ENCODE data around the gene EEF1G. TPM values are rescaled to one million over a fixed set of nuclear protein-coding genes. Genes with fewer than 3 reads are reported as not detected.

The EEF1G gene
- total and polyA plus RNA-seq, 9 of the 15 experiments (the other 6 are each of a cell fraction or from before 2014, with no cell fraction given): 985 to 2,349 (median 2,035) TPM

DNA sequence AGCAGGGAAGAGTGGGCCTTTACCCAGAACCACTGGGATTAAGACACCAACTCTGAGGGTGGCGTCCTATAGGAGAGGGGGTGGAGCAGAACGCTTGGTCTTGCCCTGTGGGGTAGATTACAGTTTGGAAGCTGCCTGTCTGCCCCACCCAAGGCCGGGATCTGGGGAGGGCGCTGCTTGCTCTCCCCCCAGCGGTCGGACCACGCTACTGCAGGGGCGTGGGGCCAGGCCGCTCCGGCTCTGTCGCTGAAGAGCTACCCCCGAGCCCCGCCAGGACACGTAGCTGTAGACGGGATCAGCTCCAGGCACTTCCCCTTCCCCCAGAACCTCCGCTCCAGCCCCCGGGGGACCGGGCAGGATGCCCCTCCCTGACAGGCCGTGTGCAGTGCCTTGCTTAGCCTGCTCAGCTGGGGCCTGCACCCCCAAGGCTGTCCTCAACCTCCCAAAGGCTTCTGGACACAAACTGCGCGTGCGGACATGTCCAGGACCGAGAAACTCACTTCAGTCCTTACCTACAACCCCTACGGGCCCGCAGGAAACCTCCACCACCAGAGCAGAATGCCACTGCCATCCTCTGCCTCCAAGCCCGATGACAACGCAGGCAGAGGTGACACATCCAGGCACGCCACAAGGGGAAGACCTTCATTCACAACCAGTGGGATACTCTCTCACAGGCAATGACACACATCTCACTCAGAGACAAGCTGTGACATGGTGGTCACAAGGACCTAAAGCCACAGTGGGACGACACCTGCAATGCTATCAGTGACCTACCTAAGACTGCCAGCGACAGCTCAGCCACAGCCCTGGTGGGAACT lies 30.7 kb downstream of the EEF1G start (continued):
- TF ChIP-seq ZMIZ1 (IDR thresholded peaks at IDR 0.05; ENCODE audit: low read depth in 2 of 2, low read length in 2 of 2) (peak in 1 of 2 experiments; percentile 54; a peak in 1 of 4 replicates), ZBTB33 (CRISPR knock-in tag; IDR thresholded peaks at IDR 0.05) (peak; percentile 65), IFI16 (CRISPR knock-in tag; IDR thresholded peaks at IDR 0.05) (0 out of 2 replicates have a peak, but pooled peaks have one; percentile 35), GATAD2B (IDR thresholded peaks at IDR 0.05; ENCODE audit: borderline replicate concordance) (no peak), HMBOX1 (IDR thresholded peaks at IDR 0.05) (0 out of 2 replicates have a peak, but pooled peaks have one; percentile 16), ZNF384 (IDR thresholded peaks at IDR 0.05; ENCODE audit: low read depth, low read length) (peak; percentile 32; the same call in 1 of the 2 replicates), RNF2 (IDR thresholded peaks at IDR 0.05) (no peak), LCOR (CRISPR knock-in tag; IDR thresholded peaks at IDR 0.05) (peak; percentile 61; the same call in 1 of the 2 replicates), SMC3 (conservative IDR thresholded peaks at IDR 0.05; ENCODE audit: insufficient read depth, low read depth, low read length) (peak; percentile 92), TOE1 (IDR thresholded peaks at IDR 0.05; ENCODE audit: borderline replicate concordance) (0 out of 2 replicates have a peak, but pooled peaks have one; percentile 45), TOE1 (CRISPR knock-in tag; IDR thresholded peaks at IDR 0.05; ENCODE audit: borderline replicate concordance, low read depth) (no peak), DMBX1 (CRISPR knock-in tag; IDR thresholded peaks at IDR 0.05; ENCODE audit: borderline replicate concordance) (no peak), POLR2B (IDR thresholded peaks at IDR 0.05; ENCODE audit: low read depth, partially characterized antibody) (no peak), MYNN (IDR thresholded peaks at IDR 0.05) (peak; percentile 70; the same call in 1 of the 2 replicates), MYNN (CRISPR knock-in tag; IDR thresholded peaks at IDR 0.05) (no peak)
- TF ChIP-seq, protein P1, sequence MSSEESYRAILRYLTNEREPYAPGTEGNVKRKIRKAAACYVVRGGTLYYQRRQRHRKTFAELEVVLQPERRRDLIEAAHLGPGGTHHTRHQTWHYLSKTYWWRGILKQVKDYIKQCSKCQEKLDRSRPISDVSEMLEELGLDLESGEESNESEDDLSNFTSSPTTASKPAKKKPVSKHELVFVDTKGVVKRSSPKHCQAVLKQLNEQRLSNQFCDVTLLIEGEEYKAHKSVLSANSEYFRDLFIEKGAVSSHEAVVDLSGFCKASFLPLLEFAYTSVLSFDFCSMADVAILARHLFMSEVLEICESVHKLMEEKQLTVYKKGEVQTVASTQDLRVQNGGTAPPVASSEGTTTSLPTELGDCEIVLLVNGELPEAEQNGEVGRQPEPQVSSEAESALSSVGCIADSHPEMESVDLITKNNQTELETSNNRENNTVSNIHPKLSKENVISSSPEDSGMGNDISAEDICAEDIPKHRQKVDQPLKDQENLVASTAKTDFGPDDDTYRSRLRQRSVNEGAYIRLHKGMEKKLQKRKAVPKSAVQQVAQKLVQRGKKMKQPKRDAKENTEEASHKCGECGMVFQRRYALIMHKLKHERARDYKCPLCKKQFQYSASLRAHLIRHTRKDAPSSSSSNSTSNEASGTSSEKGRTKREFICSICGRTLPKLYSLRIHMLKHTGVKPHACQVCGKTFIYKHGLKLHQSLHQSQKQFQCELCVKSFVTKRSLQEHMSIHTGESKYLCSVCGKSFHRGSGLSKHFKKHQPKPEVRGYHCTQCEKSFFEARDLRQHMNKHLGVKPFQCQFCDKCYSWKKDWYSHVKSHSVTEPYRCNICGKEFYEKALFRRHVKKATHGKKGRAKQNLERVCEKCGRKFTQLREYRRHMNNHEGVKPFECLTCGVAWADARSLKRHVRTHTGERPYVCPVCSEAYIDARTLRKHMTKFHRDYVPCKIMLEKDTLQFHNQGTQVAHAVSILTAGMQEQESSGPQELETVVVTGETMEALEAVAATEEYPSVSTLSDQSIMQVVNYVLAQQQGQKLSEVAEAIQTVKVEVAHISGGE (CRISPR knock-in tag; IDR thresholded peaks at IDR 0.05): no peak

Data from K562 (cell line).